Neutrophil (primary cell): Measurements from ENCODE around the gene TMED6.

Experiments
- H3K27ac ChIP-seq: fragments of 200-600 bp; sonication (generic); 2 replicates; pipeline ENCODE4 v1.5.1; 2016; ENCODE audit warnings: mild to moderate bottlenecking, moderate library complexity
- H3K27me3 ChIP-seq: fragments of 200-600 bp; sonication (generic); 2 replicates; pipeline ENCODE4 v1.6.0; 2016; ENCODE audit warnings: mild to moderate bottlenecking
- H3K36me3 ChIP-seq: fragments of 200-600 bp; sonication (generic); 2 replicates; pipeline ENCODE4 v1.5.1; 2017
- H3K4me1 ChIP-seq, 2 experiments: fragments of 200-600 bp in 1 of 2; sonication (generic) in 1 of 2; 1 replicate in 1 of 2; 2 replicates in 1 of 2; pipeline versions ENCODE4 v1.5.1 to v1.6.1; 2013 to 2016; ENCODE audit warnings: low read depth in 1 of 2, low read length in 1 of 2, mild to moderate bottlenecking in 1 of 2, moderate library complexity in 1 of 2; ENCODE audit not compliant: control insufficient read depth in 1 of 2, insufficient read depth in 1 of 2
- H3K4me3 ChIP-seq, 2 experiments: fragments of 200-600 bp in 1 of 2; sonication (generic) in 1 of 2; 1 replicate in 1 of 2; 2 replicates in 1 of 2; pipeline ENCODE4 v1.5.1; 2013 to 2016; ENCODE audit warnings: low read depth in 1 of 2, low read length in 1 of 2, mild to moderate bottlenecking in 1 of 2, moderate library complexity in 1 of 2
- H3K9me3 ChIP-seq: fragments of 200-600 bp; sonication (generic); 2 replicates; pipeline ENCODE4 v1.5.1; 2016
- CTCF ChIP-seq: fragments of 200-600 bp; sonication (generic); IDR thresholded peaks from 2 replicates; pipeline ENCODE4 v1.5.1; 2016; ENCODE audit warnings: antibody characterized with exemption

TMED6 gene

GRCh38 chr16:69326172-69326873 lies 25.3 kb downstream of the TMED6 start:
- no peak for TF ChIP-seq CTCF
- H3K4me1 ChIP-seq, result peaks cover 19 to 22% of the 10 kb centered on the region in 2 experiments
- H3K36me3 ChIP-seq, result peaks cover 59% of the 10 kb centered on the region
- no peak overlapping the region for H3K4me3 ChIP-seq
- H3K27ac ChIP-seq, result no peak overlapping the region
- no peaks in the 10 kb centered on the region for H3K9me3 ChIP-seq
- no peaks in the 10 kb centered on the region for H3K27me3 ChIP-seq

- TF ChIP-seq CTCF, result no peak
- Histone ChIP-seq H3K27me3 (no peaks in the 10 kb centered on the region), H3K27ac (no peak overlapping the region), H3K4me1 (peaks cover 15 to 17% of the 10 kb centered on the region in 2 experiments), H3K36me3 (peaks cover 65% of the 10 kb centered on the region), H3K4me3 (no peak overlapping the region), H3K9me3 (no peaks in the 10 kb centered on the region)
Observed at GRCh38 chr16:69325784-69326171, 25.8 kb downstream of the TMED6 start.

GRCh38 chr16:69324585-69325253 lies 26.9 kb downstream of the TMED6 start:
- peaks cover 10% of the 10 kb centered on the region in 2 experiments for H3K4me1 ChIP-seq

GRCh38 chr16:69324013-69324531 lies 27.5 kb downstream of the TMED6 start:
- Histone ChIP-seq H3K36me3 (peaks cover 82% of the 10 kb centered on the region), H3K9me3 (no peaks in the 10 kb centered on the region), H3K27ac (no peak overlapping the region), H3K27me3 (no peaks in the 10 kb centered on the region), H3K4me3 (no peak overlapping the region), H3K4me1 (peaks cover 3 to 4% of the 10 kb centered on the region in 2 experiments)
- TF ChIP-seq CTCF, result no peak

More at GRCh38 chr16:69324585-69325253, 26.9 kb downstream of the TMED6 start:
- peaks cover 76% of the 10 kb centered on the region for H3K36me3 ChIP-seq
- H3K4me3 ChIP-seq, result no peak overlapping the region
- TF ChIP-seq CTCF, result no peak
- H3K27me3 ChIP-seq, result no peaks in the 10 kb centered on the region
- H3K9me3 ChIP-seq, result no peaks in the 10 kb centered on the region
- H3K27ac ChIP-seq, result no peak overlapping the region

GRCh38 chr16:69323415-69323814 lies 28.2 kb downstream of the TMED6 start:
- Histone ChIP-seq H3K36me3 (peaks cover 86% of the 10 kb centered on the region), H3K27me3 (no peaks in the 10 kb centered on the region), H3K4me3 (no peak overlapping the region), H3K9me3 (no peaks in the 10 kb centered on the region), H3K4me1 (no peaks in the 10 kb centered on the region), H3K27ac (no peak overlapping the region)
- TF ChIP-seq CTCF, result no peak
